ENCODE results near the gene ROR2.

DNA sequence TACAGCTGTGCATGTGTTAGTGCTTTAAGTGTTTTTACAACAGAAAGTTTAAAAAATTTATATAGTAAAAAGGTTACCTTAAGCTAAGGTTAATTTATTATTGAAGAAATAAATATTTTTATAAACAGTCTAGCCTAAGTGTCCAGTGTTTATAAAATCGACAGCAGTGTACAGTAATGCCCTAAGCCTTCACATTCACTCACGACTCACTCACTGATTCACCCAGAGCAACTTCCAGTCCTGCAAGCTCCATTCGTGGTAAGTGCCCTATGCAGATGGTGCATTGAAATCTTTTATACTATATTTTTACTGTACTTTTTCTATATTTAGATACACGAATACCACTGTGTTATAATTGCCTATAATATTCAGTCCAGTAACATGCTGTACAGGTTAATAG lies 159.1 kb downstream of the ROR2 start:
- TF ChIP-seq POLR2AphosphoS5 (IDR thresholded peaks at IDR 0.05; ENCODE audit: low read depth, low read length) (no peak), POLR2A (IDR thresholded peaks at IDR 0.05; ENCODE audit: low read depth, low read length) (no peak), TAF1 (IDR thresholded peaks at IDR 0.05; ENCODE audit: low read depth, low read length) (no peak), PAX5 (IDR thresholded peaks at IDR 0.05; ENCODE audit: insufficient read depth, low read length, severe bottlenecking) (no peak), POU2F2 (IDR thresholded peaks at IDR 0.05; ENCODE audit: low read depth, low read length) (no peak), SPI1 (IDR thresholded peaks at IDR 0.05; ENCODE audit: low read depth, low read length) (no peak)
